Ramos (cell line): Measurements from ENCODE around the gene ITGA2B.
"Not testable (repeated sequence)": the region's sequence is repeated elsewhere in the genome, so short reads cannot be mapped to it uniquely, and the experiment has no call there.

Experiments used
- in situ Hi-C: fragments of 300-500 bp; cut with MboI; formaldehyde crosslinking; loops from one replicate; pipeline ENCODE4 v1.14.3; 2022; ENCODE audit warnings: low sequenced_read_pairs; ENCODE audit not compliant: unreplicated experiment

The ITGA2B gene

GRCh38 chr17:44353672-44354331 is 35.6 kb downstream of the ITGA2B start:
- in situ Hi-C loops: no loop called here

- in situ Hi-C loops: no loop called here
Measured at GRCh38 chr17:44352828-44353671, 36.4 kb downstream of the ITGA2B start.

DNA sequence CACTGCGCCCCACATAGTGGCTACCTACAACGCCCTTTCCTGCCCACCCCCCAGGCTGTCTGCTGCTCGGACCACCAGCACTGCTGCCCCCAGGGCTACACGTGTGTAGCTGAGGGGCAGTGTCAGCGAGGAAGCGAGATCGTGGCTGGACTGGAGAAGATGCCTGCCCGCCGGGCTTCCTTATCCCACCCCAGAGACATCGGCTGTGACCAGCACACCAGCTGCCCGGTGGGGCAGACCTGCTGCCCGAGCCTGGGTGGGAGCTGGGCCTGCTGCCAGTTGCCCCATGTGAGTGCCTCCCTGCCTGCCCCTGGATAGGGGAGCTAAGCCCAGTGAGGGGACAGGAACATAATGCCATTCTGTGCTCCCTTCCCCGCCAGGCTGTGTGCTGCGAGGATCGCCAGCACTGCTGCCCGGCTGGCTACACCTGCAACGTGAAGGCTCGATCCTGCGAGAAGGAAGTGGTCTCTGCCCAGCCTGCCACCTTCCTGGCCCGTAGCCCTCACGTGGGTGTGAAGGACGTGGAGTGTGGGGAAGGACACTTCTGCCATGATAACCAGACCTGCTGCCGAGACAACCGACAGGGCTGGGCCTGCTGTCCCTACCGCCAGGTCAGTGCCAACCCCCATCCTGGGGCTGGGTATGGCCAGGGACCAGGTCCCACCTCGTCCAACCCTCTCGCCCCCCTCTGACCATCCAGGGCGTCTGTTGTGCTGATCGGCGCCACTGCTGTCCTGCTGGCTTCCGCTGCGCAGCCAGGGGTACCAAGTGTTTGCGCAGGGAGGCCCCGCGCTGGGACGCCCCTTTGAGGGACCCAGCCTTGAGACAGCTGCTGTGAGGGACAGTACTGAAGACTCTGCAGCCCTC is 37.3 kb downstream of the ITGA2B start:
- in situ Hi-C loops: no loop called here

DNA sequence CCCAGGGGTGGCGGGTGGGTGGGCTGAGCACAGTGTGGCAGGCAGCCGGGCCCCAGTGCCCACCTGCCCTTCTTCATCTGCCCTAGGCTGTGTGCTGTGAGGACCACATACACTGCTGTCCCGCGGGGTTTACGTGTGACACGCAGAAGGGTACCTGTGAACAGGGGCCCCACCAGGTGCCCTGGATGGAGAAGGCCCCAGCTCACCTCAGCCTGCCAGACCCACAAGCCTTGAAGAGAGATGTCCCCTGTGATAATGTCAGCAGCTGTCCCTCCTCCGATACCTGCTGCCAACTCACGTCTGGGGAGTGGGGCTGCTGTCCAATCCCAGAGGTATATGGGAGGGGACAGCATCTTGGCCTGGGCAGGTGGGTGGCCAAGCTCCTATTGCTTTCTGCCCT is 38.0 kb downstream of the ITGA2B start:
- in situ Hi-C loops: no loop called here

DNA sequence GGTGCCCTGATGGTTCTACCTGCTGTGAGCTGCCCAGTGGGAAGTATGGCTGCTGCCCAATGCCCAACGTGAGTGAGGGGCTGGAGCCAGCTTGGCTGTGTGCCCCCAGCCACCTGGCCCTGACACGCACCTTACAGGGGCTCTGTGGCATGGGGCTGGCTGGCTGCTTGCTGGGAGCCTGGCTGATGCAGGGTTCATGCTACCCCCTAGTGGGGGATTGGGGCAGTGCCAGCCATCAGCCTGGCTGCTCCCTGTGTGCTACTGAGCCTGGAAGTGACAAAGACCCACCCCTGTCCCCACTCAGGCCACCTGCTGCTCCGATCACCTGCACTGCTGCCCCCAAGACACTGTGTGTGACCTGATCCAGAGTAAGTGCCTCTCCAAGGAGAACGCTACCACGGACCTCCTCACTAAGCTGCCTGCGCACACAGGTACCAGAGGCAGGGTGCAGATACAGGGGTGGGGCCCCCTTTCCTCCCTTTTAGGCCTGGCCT is 38.7 kb downstream of the ITGA2B start:
- in situ Hi-C loops: no loop called here

DNA sequence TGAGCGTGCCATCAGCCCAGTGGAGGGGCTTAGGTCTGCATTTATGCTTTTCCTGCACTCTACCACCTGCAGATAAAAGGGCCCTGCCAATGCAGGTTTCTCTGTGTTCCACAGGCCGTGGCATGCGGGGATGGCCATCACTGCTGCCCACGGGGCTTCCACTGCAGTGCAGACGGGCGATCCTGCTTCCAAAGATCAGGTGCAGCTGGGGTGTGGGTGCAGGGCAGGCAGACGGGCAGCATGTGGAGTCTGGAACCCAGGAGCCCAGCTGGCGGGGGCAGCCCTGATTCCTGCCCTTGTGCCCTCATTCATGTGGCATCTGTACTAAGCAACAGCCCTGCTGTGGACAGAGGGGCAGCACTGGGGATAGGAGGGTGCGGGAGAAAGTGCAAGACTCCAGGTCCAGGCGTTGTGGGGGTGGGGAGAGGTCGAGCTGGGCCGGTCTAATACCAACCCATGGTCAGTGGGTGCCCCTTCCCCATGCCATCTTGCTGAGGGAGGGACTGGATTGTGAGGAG is 39.8 kb downstream of the ITGA2B start:
- in situ Hi-C loops: no loop called here

DNA sequence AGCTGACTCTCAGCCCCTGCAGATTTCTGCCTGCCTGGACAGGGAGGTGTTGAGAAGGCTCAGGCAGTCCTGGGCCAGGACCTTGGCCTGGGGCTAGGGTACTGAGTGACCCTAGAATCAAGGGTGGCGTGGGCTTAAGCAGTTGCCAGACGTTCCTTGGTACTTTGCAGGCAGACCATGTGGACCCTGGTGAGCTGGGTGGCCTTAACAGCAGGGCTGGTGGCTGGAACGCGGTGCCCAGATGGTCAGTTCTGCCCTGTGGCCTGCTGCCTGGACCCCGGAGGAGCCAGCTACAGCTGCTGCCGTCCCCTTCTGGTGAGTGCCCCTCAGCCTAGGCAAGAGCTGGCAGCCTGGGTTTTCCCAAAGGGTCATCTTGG is 40.5 kb downstream of the ITGA2B start:
- in situ Hi-C loops: no loop called here

GRCh38 chr17:44348234-44348987 is 41.0 kb downstream of the ITGA2B start:
- in situ Hi-C loops: no loop called here

GRCh38 chr17:44347206-44348055 is 42.0 kb downstream of the ITGA2B start:
- in situ Hi-C loops: not testable (repeated sequence)

DNA sequence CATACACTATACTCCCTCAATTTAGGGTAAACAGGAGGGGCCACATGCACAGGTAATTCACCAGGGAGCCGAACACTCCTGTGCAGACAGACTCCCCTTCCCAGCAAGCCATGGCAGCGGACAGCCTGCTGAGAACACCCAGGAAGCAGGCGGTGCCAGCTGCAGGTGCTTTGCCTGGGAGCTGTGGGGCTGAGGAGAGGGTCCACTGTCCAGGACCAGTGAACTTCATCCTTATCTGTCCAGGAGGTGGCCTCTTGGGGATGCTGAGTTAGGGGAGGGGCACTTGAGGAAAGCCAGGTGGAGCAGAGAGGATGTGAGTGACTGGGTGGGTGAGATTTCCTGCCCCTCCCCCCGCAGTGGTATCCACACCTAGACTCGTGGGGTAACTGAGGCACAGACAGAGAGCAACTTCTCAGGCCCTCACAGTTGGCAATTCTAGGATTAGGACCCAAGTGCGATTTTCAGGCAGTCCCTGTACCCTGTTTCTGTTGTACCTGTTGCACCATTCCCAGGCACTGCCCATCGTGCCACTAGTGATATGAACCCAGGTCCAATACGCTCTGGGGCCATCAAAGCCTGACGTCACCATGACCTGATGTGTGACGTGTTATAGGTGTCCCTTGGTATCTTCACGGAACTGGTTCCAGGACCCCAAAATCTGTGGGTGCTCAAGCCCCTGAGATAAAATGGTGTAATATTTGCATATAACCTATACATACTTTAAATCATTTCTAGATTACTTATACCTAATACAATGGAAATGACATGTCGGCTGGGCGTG is 43.2 kb downstream of the ITGA2B start:
- in situ Hi-C loops: no loop called here

DNA sequence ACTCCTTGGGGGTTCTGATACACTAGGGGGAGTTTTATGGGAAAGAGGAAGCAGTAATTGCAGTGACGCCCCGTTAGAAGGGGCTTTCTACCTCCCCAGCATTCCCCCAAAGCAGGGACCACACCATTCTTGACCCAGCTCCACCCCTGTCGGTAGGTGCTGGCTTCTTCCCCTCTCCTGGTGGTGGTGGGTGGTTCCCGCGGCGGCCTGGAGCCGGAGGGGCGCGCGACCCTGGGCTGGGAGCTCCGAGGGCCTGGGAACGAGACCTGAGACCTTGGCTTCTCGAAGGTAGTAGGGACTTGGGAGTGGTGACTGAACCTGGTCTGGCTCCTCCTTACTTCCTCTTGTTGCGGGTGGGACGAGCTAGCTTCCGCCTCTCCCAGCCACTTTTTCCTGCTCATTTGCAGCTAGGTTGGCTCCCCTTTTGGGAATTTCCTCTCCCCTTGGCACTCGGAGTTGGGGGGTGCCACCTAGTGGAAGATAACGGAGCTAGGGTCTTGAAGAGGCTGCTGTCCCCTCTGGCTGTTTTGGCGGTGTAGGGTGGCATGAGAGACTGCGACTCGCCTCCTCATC is 43.9 kb downstream of the ITGA2B start:
- in situ Hi-C loops: no loop called here

DNA sequence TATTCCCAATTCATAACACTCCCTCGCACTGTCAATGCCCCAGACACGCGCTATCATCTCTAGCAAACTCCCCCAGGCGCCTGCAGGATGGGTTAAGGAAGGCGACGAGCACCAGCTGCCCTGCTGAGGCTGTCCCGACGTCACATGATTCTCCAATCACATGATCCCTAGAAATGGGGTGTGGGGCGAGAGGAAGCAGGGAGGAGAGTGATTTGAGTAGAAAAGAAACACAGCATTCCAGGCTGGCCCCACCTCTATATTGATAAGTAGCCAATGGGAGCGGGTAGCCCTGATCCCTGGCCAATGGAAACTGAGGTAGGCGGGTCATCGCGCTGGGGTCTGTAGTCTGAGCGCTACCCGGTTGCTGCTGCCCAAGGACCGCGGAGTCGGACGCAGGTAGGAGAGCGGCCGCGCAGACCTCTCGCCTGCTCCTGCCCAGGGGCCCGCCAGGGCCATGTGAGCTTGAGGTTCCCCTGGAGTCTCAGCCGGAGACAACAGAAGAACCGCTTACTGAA is 44.5 kb downstream of the ITGA2B start, which contains the start of gene GRN:
TSS of gene GRN (plus strand) at position 364 of the 515 bp plus-strand sequence. CDS start 3,863 bp downstream, outside the sequence.
- in situ Hi-C loops: no loop called here

DNA sequence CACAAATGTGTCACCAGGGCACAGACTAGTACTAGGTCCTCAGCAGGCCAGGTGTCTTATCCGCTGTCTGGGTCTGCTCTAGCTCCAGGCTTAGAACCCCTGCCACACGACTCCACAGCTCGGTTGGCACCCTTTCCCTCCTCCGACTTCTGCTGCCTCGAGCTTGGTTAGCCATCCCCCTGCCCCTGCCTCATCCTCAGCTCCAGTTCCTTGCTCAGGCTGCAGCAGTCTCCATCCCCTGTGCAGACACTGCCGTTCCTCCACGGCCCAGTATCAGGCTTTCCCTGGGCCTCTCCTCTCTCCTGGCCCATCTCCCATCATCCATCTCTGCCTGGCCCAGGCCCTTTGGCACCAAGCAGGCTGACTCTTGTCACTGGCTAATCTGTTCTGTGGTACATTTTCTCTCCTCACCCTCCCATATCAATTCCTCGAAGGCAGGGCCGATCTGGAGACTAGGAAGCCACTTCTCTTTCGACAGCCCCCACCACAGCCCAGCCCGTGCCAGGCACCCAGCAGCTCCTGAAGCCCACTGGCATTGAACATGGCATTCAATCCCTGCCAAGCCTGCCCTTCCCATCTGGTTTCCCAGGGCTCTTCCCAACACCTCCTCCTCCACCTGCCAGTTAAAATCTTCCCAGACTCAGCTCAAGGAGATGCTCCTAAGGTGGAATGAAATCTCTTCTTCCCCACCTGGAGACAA is 45.8 kb downstream of the ITGA2B start:
- in situ Hi-C loops: no loop called here

- in situ Hi-C loops: not testable (repeated sequence)
Measured at GRCh38 chr17:44340553-44340952, 48.9 kb downstream of the ITGA2B start.

- in situ Hi-C loops: no loop called here
Measured at GRCh38 chr17:44338702-44339101, 50.7 kb downstream of the ITGA2B start.

DNA sequence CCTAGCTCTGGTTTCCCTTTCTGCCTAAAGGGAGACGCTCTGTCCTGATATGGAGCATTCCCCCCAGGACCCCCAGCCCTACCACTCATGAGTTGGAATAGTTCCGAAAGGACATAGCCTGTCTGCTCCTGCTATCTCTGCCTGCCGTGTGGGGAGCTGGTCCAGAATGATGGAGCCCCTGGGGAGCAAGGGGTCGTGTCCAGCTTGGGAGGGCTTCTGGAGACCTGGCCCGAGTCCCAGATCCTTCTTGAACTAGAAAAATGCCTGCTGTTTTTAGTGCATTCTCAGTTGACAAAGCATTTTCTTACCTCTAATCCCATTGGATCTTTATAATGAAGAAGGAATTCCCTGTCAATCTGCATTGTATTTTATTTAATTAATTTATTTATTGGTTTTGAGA is 53.5 kb downstream of the ITGA2B start:
- in situ Hi-C loops: no loop called here

DNA sequence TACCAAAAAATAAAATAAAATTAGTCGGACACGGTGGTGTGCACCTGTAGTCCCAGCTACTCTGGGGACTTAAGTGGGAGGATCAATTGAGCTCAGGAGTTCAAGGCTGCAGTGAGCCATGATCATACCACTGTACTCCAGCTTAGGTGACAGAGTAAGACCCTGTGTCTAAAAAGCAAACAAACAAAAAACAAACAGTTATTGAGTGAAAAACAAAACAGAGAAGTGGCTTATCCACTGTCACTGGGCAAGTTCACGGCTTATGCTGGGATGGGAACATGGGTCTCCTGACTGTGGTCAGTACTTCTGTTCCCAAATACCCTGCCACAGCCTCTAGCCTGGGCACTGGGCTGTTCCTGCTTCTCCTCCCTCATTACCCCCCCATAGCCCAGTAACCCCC is 53.9 kb downstream of the ITGA2B start:
- in situ Hi-C loops: no loop called here
